H9 (cell line): Measurements from ENCODE around the gene TNPO3. TPM values are rescaled to one million over a fixed set of nuclear protein-coding genes. Genes with fewer than 3 reads are reported as not detected.

Source experiments
- DNase-seq: peaks from one replicate; pipeline ENCODE4 v3.0.0-alpha.2; 2017
- H2AFZ ChIP-seq: one replicate; pipeline ENCODE4 v1.6.1; 2013; ENCODE audit warnings: mild to moderate bottlenecking, low read length, control low read depth, moderate library complexity
- H2AK5ac ChIP-seq: 2 replicates; pipeline ENCODE4 v1.6.1; 2013; ENCODE audit warnings: low read length, control low read depth, mixed read lengths; ENCODE audit not compliant: insufficient read length
- H2BK120ac ChIP-seq: one replicate; pipeline ENCODE4 v1.6.1; 2013; ENCODE audit warnings: low read depth, mild to moderate bottlenecking, low read length, control low read depth, inconsistent platforms; ENCODE audit not compliant: poor library complexity, severe bottlenecking
- H2BK12ac ChIP-seq: 2 replicates; pipeline ENCODE4 v1.6.1; 2013; ENCODE audit warnings: low read length, control low read depth, mixed read lengths, low read depth; ENCODE audit not compliant: insufficient read length
- H2BK15ac ChIP-seq: 2 replicates; pipeline ENCODE4 v1.6.1; 2013; ENCODE audit warnings: low read depth, low read length, control low read depth
- H2BK20ac ChIP-seq: one replicate; pipeline ENCODE4 v1.6.1; 2013; ENCODE audit warnings: low read depth, mild to moderate bottlenecking, low read length, control low read depth, inconsistent platforms; ENCODE audit not compliant: poor library complexity, severe bottlenecking
- H2BK5ac ChIP-seq: 2 replicates; pipeline ENCODE4 v1.6.1; 2013; ENCODE audit warnings: low read length, control low read depth, mixed read lengths; ENCODE audit not compliant: insufficient read length
- H3K14ac ChIP-seq: 2 replicates; pipeline ENCODE4 v1.6.1; 2013; ENCODE audit warnings: low read length, control low read depth; ENCODE audit not compliant: insufficient read depth
- H3K18ac ChIP-seq: 2 replicates; pipeline ENCODE4 v1.6.1; 2013; ENCODE audit warnings: low read depth, mild to moderate bottlenecking, mixed read lengths, low read length, control low read depth; ENCODE audit not compliant: insufficient read length
- H3K23ac ChIP-seq: 2 replicates; pipeline ENCODE4 v1.6.1; 2013; ENCODE audit warnings: low read length, control low read depth, mixed read lengths, low read depth; ENCODE audit not compliant: insufficient read length
- H3K23me2 ChIP-seq: 2 replicates; pipeline ENCODE4 v1.6.1; 2013; ENCODE audit warnings: low read depth, mild to moderate bottlenecking, mixed read lengths, low read length, control low read depth; ENCODE audit not compliant: insufficient read length, poor library complexity, severe bottlenecking
- H3K27ac ChIP-seq: 2 replicates; pipeline ENCODE4 v1.5.1; 2013; ENCODE audit warnings: low read length, control low read depth, mixed read lengths, low read depth; ENCODE audit not compliant: insufficient read length
- H3K27me3 ChIP-seq: 2 replicates; pipeline ENCODE4 v1.6.1; 2013; ENCODE audit warnings: low read length, control low read depth, inconsistent platforms; ENCODE audit not compliant: insufficient read depth
- H3K4ac ChIP-seq: 2 replicates; pipeline ENCODE4 v1.6.1; 2013; ENCODE audit warnings: low read depth, mild to moderate bottlenecking, control low read depth, inconsistent platforms, low read length, moderate library complexity
- H3K4me1 ChIP-seq: 2 replicates; pipeline ENCODE4 v1.6.1; 2013; ENCODE audit warnings: low read length, control low read depth, inconsistent platforms; ENCODE audit not compliant: insufficient read depth
- H3K4me2 ChIP-seq: 2 replicates; pipeline ENCODE4 v1.6.1; 2013; ENCODE audit warnings: low read length, control low read depth, mixed read lengths; ENCODE audit not compliant: insufficient read length, insufficient read depth
- H3K56ac ChIP-seq: 2 replicates; pipeline ENCODE4 v1.6.1; 2013; ENCODE audit warnings: low read depth, mild to moderate bottlenecking, mixed read lengths, low read length, control low read depth; ENCODE audit not compliant: insufficient read length
- H3K79me1 ChIP-seq: 2 replicates; pipeline ENCODE4 v1.6.1; 2013; ENCODE audit warnings: low read depth, mild to moderate bottlenecking, moderate library complexity, low read length, control low read depth, inconsistent platforms; ENCODE audit not compliant: insufficient read depth, poor library complexity, severe bottlenecking
- H3K79me2 ChIP-seq: 2 replicates; pipeline ENCODE4 v1.6.1; 2013; ENCODE audit warnings: low read length, control low read depth, inconsistent platforms; ENCODE audit not compliant: insufficient read depth
- H3K9ac ChIP-seq: 2 replicates; pipeline ENCODE4 v1.6.1; 2013; ENCODE audit warnings: low read length, control low read depth, mixed read lengths; ENCODE audit not compliant: insufficient read length; ENCODE audit errors: extremely low read depth
- H3K9me3 ChIP-seq: one replicate; pipeline ENCODE4 v1.6.1; 2013; ENCODE audit warnings: low read depth, low read length, inconsistent platforms; ENCODE audit not compliant: control insufficient read depth
- H3T11ph ChIP-seq: one replicate; pipeline ENCODE4 v1.6.1; 2013; ENCODE audit warnings: mild to moderate bottlenecking, low read length, control low read depth, inconsistent platforms
- H4K20me1 ChIP-seq: one replicate; pipeline ENCODE4 v1.6.1; 2013; ENCODE audit not compliant: control insufficient read depth, insufficient read length, insufficient read depth
- H4K5ac ChIP-seq: 2 replicates; pipeline ENCODE4 v1.6.1; 2013; ENCODE audit warnings: low read depth, mild to moderate bottlenecking, mixed read lengths, low read length, control low read depth; ENCODE audit not compliant: insufficient read length
- H4K8ac ChIP-seq: replicated peaks from 2 replicates; pipeline ENCODE4 v1.6.1; 2013; ENCODE audit warnings: low read length, control low read depth, mixed read lengths, low read depth; ENCODE audit not compliant: insufficient read length
- H4K91ac ChIP-seq: 2 replicates; pipeline ENCODE4 v1.6.1; 2013; ENCODE audit warnings: low read depth, mild to moderate bottlenecking, moderate library complexity, mixed read lengths, low read length, control low read depth; ENCODE audit not compliant: insufficient read length
- H3K27ac Mint-ChIP-seq, 3 experiments: 2 replicates in 2 of 3; 3 replicates in 1 of 3; pipeline ENCODE4 v1.8.0; 2020 to 2021; ENCODE audit warnings: mixed read lengths in 3 of 3, mild to moderate bottlenecking in 1 of 3, moderate library complexity in 1 of 3
- H3K27me3 Mint-ChIP-seq: 2 replicates; pipeline ENCODE4 v1.8.0; 2021; ENCODE audit warnings: low read depth, mild to moderate bottlenecking, moderate library complexity, mixed read lengths
- H3K36me3 Mint-ChIP-seq, 3 experiments: 2 replicates in 2 of 3; 3 replicates in 1 of 3; pipeline ENCODE4 v1.8.0; 2020 to 2021; ENCODE audit warnings: low read depth in 3 of 3, mixed read lengths in 3 of 3; ENCODE audit not compliant: insufficient read depth in 1 of 3
- H3K4me1 Mint-ChIP-seq, 2 experiments: 2 replicates each; pipeline ENCODE4 v1.8.0; 2020; ENCODE audit warnings: mixed read lengths in 2 of 2
- H3K4me3 Mint-ChIP-seq, 2 experiments: 2 replicates in 1 of 2; 3 replicates in 1 of 2; pipeline ENCODE4 v1.8.0; 2020 to 2021; ENCODE audit warnings: mild to moderate bottlenecking in 2 of 2, mixed read lengths in 2 of 2, moderate library complexity in 1 of 2
- H3K9me3 Mint-ChIP-seq, 2 experiments: 2 replicates in 1 of 2; 3 replicates in 1 of 2; pipeline ENCODE4 v1.8.0; 2020; ENCODE audit warnings: mild to moderate bottlenecking in 2 of 2, mixed read lengths in 2 of 2, moderate library complexity in 1 of 2
- WGBS: extraction: QIAGEN DNeasy Blood & Tissue Kit; methylation state at CpG from one replicate; pipeline ENCODE4 v1.1.7; 2013; ENCODE audit warnings: missing lambda C conversion rate, low lambda C conversion rate, mixed read lengths; ENCODE audit not compliant: insufficient read length; ENCODE audit errors: extremely low coverage; 5-methylcytosine and 5-hydroxymethylcytosine counted together
- total RNA-seq: library from RNA; stranded (reverse); gene quantifications from 2 replicates; pipeline ENCODE4 v1.2.1, GENCODE V29; 2021
- TF ChIP-seq, protein P1 (sequence below): fragments of 200-600 bp; sonication (generic); conservative IDR thresholded peaks from 3 replicates; pipeline ENCODE4 v1.8.0; 2021; ENCODE audit warnings: antibody characterized with exemption, mild to moderate bottlenecking

The TNPO3 gene
- total RNA-seq, 1 experiment from 2014 or later = 90.1 TPM

DNA sequence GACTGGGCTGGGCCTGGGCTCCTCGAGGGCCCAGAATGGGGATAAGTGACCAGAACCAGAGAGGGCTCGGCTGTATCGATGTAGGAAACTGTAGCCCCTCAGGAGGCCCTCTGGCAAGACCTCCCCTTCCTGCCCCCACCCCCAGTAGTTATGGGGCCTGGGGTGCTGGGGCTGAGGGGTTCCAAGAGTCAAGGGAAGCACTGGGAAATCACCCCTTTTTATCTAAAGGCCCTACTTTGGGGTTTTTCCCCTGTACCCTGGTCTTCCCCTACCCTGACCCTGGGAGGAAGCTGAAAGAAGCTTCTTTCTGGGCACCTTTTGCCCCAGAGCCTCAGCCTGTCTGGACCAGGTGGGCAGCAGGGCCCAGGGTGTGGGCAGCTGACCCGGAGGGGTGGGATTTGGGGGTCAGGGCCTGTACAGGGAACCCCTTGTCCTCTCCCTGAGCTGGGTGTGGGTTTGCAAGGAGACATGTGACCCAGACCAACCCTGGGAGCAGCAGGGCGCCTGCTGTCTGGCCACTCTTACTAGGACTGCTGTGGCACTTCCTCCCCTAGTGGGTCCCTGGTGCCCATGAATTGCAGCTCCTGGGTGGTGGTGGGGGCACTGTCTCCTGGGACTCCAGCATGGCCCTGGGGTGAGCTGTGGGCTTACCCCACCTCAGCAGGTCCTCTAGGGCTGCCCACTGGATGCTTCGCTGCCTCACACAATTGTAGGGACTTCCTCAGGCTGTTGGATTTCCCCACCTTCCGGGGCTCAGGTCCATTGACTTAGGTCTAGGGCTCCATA is 115.6 kb downstream of the TNPO3 start:
- Histone ChIP-seq H3K9ac (no peak overlapping the region), H3K23me2 (peaks cover 5% of the 10 kb centered on the region), H3K79me1 (no peaks in the 10 kb centered on the region), H3T11ph (no peak overlapping the region), H4K91ac (no peak overlapping the region), H2BK20ac (no peak overlapping the region), H2AK5ac (no peak overlapping the region), H3K56ac (no peak overlapping the region), H2BK12ac (no peak overlapping the region), H3K4me1 (no peaks in the 10 kb centered on the region), H4K5ac (no peak overlapping the region), H3K14ac (no peak overlapping the region), H2BK5ac (no peak overlapping the region), H2AFZ (no peak overlapping the region), H3K4me2 (no peak overlapping the region), H4K20me1 (no peaks in the 10 kb centered on the region), H4K8ac (no peak overlapping the region), H3K27me3 (peaks cover 20% of the 10 kb centered on the region; the same call in 1 of the 2 replicates), H2BK120ac (no peak overlapping the region), H3K27ac (no peak overlapping the region), H2BK15ac (no peak overlapping the region), H3K18ac (no peak overlapping the region), H3K9me3 (no peaks in the 10 kb centered on the region), H3K4ac (no peak overlapping the region), H3K79me2 (no peaks in the 10 kb centered on the region), H3K23ac (no peak overlapping the region)
- Mint-ChIP-seq H3K9me3 (0 out of 5 replicates have a peak, but pooled peaks cover 0 to 2% of the 10 kb centered on the region in 2 experiments), H3K4me3 (peak overlapping the region in 1 of 2 experiments; percentile 55; a peak in 1 of 5 replicates), H3K27me3 (peaks cover 76% of the 10 kb centered on the region), H3K4me1 (peaks cover 10 to 16% of the 10 kb centered on the region in 2 experiments), H3K36me3 (no peaks in the 10 kb centered on the region), H3K27ac (no peak overlapping the region)
- WGBS = no CpG with 5 or more reads among the region's 7 CpGs
- DNase-seq = no peak
- TF ChIP-seq, protein P1, sequence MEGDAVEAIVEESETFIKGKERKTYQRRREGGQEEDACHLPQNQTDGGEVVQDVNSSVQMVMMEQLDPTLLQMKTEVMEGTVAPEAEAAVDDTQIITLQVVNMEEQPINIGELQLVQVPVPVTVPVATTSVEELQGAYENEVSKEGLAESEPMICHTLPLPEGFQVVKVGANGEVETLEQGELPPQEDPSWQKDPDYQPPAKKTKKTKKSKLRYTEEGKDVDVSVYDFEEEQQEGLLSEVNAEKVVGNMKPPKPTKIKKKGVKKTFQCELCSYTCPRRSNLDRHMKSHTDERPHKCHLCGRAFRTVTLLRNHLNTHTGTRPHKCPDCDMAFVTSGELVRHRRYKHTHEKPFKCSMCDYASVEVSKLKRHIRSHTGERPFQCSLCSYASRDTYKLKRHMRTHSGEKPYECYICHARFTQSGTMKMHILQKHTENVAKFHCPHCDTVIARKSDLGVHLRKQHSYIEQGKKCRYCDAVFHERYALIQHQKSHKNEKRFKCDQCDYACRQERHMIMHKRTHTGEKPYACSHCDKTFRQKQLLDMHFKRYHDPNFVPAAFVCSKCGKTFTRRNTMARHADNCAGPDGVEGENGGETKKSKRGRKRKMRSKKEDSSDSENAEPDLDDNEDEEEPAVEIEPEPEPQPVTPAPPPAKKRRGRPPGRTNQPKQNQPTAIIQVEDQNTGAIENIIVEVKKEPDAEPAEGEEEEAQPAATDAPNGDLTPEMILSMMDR = no peak
